ENCODE measurements around the gene FAM234B.

- no peak for TF ChIP-seq EZH2 (IDR thresholded peaks at IDR 0.05; ENCODE audit: low read depth)
- no peak for TF ChIP-seq CTCF (conservative IDR thresholded peaks at IDR 0.05)
Measured at GRCh38 chr12:13106666-13107065, 62.5 kb downstream of the FAM234B start.
